Endothelial cell of hepatic sinusoid (primary cell): ENCODE results near the gene SPATA16.
"Not testable (repeated sequence)": the region's sequence is repeated elsewhere in the genome, so short reads cannot be mapped to it uniquely, and the experiment has no call there.

Source experiments
- in situ Hi-C: cut with HindIII; loops from 2 replicates; pipeline ENCODE4 v1.10.0; 2017; ENCODE audit warnings: low sequenced_read_pairs

SPATA16 gene

GRCh38 chr3:173064631-173065030 lies 76.4 kb downstream of the SPATA16 start:
- in situ Hi-C loops = no loop called here

- in situ Hi-C loops = no loop called here
Measured at GRCh38 chr3:173058229-173058628, 82.8 kb downstream of the SPATA16 start.

- in situ Hi-C loops = no loop called here
Measured at GRCh38 chr3:173055228-173055933, 85.7 kb downstream of the SPATA16 start.

GRCh38 chr3:173049360-173049759 lies 91.7 kb downstream of the SPATA16 start:
- in situ Hi-C loops = no loop called here

- in situ Hi-C loops = no loop called here
Measured at GRCh38 chr3:173045770-173046382, 95.2 kb downstream of the SPATA16 start.

GRCh38 chr3:173044998-173045397 lies 96.0 kb downstream of the SPATA16 start:
- in situ Hi-C loops = no loop called here

- in situ Hi-C loops = no loop called here
Measured at GRCh38 chr3:173043757-173044156, 97.3 kb downstream of the SPATA16 start.

- in situ Hi-C loops = no loop called here
Measured at GRCh38 chr3:173038484-173038871, 102.6 kb downstream of the SPATA16 start.

GRCh38 chr3:173037840-173038483 lies 103.1 kb downstream of the SPATA16 start:
- in situ Hi-C loops = no loop called here

- in situ Hi-C loops = no loop called here
Measured at GRCh38 chr3:173030273-173030672, 110.8 kb downstream of the SPATA16 start.

- in situ Hi-C loops = no loop called here
Measured at GRCh38 chr3:173028351-173028750, 112.7 kb downstream of the SPATA16 start.

- in situ Hi-C loops = no loop called here
Measured at GRCh38 chr3:173027429-173027828, 113.6 kb downstream of the SPATA16 start.

- in situ Hi-C loops = no loop called here
Measured at GRCh38 chr3:173025941-173026340, 115.1 kb downstream of the SPATA16 start.

- in situ Hi-C loops = no loop called here
Measured at GRCh38 chr3:173021547-173022185, 119.4 kb downstream of the SPATA16 start.

- in situ Hi-C loops = not testable (repeated sequence)
Measured at GRCh38 chr3:173020128-173020527, 120.9 kb downstream of the SPATA16 start.

- in situ Hi-C loops = no loop called here
Measured at GRCh38 chr3:173019378-173019777, 121.7 kb downstream of the SPATA16 start.

- in situ Hi-C loops = no loop called here
Measured at GRCh38 chr3:173018758-173019157, 122.3 kb downstream of the SPATA16 start.

GRCh38 chr3:173013219-173013832 lies 127.7 kb downstream of the SPATA16 start:
- in situ Hi-C loops = no loop called here

- in situ Hi-C loops = no loop called here
Measured at GRCh38 chr3:173009410-173009809, 131.6 kb downstream of the SPATA16 start.

GRCh38 chr3:173008978-173009377 lies 132.1 kb downstream of the SPATA16 start:
- in situ Hi-C loops = no loop called here

- in situ Hi-C loops = no loop called here
Measured at GRCh38 chr3:173007079-173007723, 133.8 kb downstream of the SPATA16 start.
